ENCODE data around the gene LAMB1. TPM values are rescaled to one million over a fixed set of nuclear protein-coding genes. Genes with fewer than 3 reads are reported as not detected.

Gene LAMB1
- total RNA-seq, 4 donors from 2014 or later: 76.7 to 216 (median 84.6) TPM

GRCh38 chr7:107946881-107947280, 56.1 kb downstream of the LAMB1 start:
- no peaks in the 10 kb centered on the region for H3K27me3 ChIP-seq
- H3K27ac ChIP-seq: no peak overlapping the region
- H3K4me1 ChIP-seq: peaks cover 4% of the 10 kb centered on the region
- H3K36me3 ChIP-seq: peaks cover 47% of the 10 kb centered on the region
- no peak overlapping the region for H3K4me3 ChIP-seq
- H3K9me3 ChIP-seq: no peaks in the 10 kb centered on the region
- no peak for DNase-seq (ENCODE audit: low spot score in 2 of 2)
- whole genome bisulfite sequencing: 75% methylated on average over 6 of the region's 6 CpGs
- no peak for TF ChIP-seq POLR2AphosphoS5 (IDR thresholded peaks at IDR 0.05)
- no peak for TF ChIP-seq CTCF (IDR thresholded peaks at IDR 0.05)
- TF ChIP-seq POLR2A (IDR thresholded peaks at IDR 0.05): no peak
- TF ChIP-seq EP300 (IDR thresholded peaks at IDR 0.05): no peak

- 67% methylated on average over 2 of the region's 2 CpGs for whole genome bisulfite sequencing
- Histone ChIP-seq H3K4me3 (no peak overlapping the region), H3K9me3 (no peaks in the 10 kb centered on the region), H3K36me3 (peaks cover 43% of the 10 kb centered on the region), H3K27ac (no peak overlapping the region), H3K27me3 (no peaks in the 10 kb centered on the region), H3K4me1 (peaks cover 4% of the 10 kb centered on the region)
- no peak for DNase-seq (ENCODE audit: low spot score in 2 of 2)
- TF ChIP-seq EP300 (IDR thresholded peaks at IDR 0.05) (no peak), POLR2AphosphoS5 (IDR thresholded peaks at IDR 0.05) (no peak), POLR2A (IDR thresholded peaks at IDR 0.05) (no peak), CTCF (IDR thresholded peaks at IDR 0.05) (no peak)
Observed at GRCh38 chr7:107946451-107946850, 56.5 kb downstream of the LAMB1 start.

GRCh38 chr7:107945332-107945731, 57.6 kb downstream of the LAMB1 start:
- Histone ChIP-seq H3K27me3 (no peaks in the 10 kb centered on the region), H3K27ac (no peak overlapping the region), H3K4me3 (no peak overlapping the region), H3K9me3 (no peaks in the 10 kb centered on the region), H3K36me3 (peaks cover 32% of the 10 kb centered on the region), H3K4me1 (peaks cover 6% of the 10 kb centered on the region)
- no peak for TF ChIP-seq POLR2AphosphoS5 (IDR thresholded peaks at IDR 0.05)
- TF ChIP-seq EP300 (IDR thresholded peaks at IDR 0.05): no peak
- no peak for TF ChIP-seq CTCF (IDR thresholded peaks at IDR 0.05)
- TF ChIP-seq POLR2A (IDR thresholded peaks at IDR 0.05): no peak
- no peak for DNase-seq (ENCODE audit: low spot score in 2 of 2)
- 81% methylated on average over 2 of the region's 2 CpGs for WGBS

DNA sequence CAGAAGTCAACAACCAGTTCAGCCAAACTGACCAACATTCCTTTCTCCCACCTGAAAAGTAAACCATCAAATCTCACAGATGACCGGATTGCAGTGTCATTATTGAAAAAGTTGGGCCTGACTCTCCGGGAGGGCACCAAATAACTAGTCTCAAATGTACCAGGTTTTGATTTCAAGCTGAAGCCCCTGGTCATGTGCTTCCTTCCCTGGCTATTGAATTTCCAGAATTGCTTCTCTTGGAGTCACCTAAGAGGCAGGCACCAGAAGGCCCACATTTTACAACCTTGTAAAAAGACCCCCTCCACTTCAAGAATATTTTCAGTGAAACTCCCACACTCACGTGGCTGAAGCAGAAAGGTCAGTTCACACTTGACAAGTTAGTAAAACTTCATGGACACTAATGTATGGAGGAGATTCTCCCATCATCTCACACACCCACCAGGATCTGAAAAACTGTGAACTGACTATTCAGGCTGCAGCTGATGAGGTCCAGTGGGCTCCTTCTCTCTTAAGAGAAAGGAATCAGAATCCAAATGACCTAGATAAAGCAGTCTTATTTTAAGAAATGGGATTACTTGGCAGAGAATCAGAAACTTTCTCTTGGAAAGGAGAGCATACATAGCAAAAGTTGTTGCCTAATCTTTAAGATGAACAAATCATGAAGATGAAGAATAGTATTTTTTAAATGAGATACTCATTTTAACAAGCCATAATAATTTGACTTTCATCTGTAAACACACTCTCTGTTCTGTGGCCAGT, 58.4 kb downstream of the LAMB1 start:
- Histone ChIP-seq H3K27me3 (no peaks in the 10 kb centered on the region), H3K4me1 (peaks cover 14% of the 10 kb centered on the region), H3K36me3 (peaks cover 32% of the 10 kb centered on the region), H3K9me3 (no peaks in the 10 kb centered on the region), H3K4me3 (no peak overlapping the region), H3K27ac (no peak overlapping the region)
- WGBS: 91% methylated on average over 3 of the region's 3 CpGs
- DNase-seq (ENCODE audit: low spot score in 2 of 2): no peak
- TF ChIP-seq POLR2A (IDR thresholded peaks at IDR 0.05) (no peak), EP300 (IDR thresholded peaks at IDR 0.05) (no peak)

DNA sequence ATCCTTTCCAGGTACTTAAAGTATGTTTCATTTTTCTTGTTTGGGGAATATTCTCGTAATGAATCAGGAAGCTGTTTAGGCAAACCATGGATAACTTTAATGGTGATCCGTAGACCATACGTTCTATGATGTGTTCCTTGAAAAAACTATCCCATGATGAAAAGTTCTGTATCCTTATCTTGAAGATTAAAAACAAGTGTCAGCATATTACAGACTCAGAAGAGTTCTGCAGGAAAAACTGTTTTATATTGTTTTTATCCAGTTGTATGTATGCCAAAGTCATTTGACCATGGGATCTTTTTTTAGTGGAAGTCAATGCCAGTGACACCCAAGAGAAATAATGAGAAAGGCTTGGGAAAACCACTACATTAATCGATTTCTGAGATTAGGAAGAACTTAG, 59.9 kb downstream of the LAMB1 start:
- Histone ChIP-seq H3K27me3 (no peaks in the 10 kb centered on the region), H3K9me3 (no peaks in the 10 kb centered on the region), H3K36me3 (peaks cover 32% of the 10 kb centered on the region), H3K27ac (no peak overlapping the region), H3K4me1 (peaks cover 23% of the 10 kb centered on the region), H3K4me3 (no peak overlapping the region)
- no peak for DNase-seq (ENCODE audit: low spot score in 2 of 2)
- 93% methylated on average over 4 of the region's 4 CpGs for WGBS
- TF ChIP-seq POLR2AphosphoS5 (IDR thresholded peaks at IDR 0.05): no peak
- TF ChIP-seq EP300 (IDR thresholded peaks at IDR 0.05): no peak

DNA sequence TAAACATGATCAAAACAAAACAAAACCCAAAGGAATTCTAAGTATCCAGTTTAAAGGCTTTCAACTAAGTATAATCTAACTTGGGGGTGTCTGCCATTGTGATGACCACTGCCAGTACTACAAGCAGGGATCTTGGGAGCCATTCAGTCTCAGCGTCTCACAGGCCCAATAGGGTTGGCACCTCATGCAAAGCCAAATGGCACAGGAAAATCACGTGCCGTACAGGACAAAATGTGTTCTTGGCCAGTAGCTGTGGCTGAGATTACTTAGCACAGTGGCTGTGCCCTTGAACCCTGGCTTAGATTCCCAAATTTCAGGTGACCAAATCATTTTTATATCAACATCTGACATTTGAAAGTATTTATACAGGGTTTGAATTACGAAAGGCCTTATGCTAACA, 62.0 kb downstream of the LAMB1 start:
- DNase-seq (ENCODE audit: low spot score in 2 of 2): no peak
- Histone ChIP-seq H3K9me3 (no peaks in the 10 kb centered on the region), H3K4me1 (peaks cover 34% of the 10 kb centered on the region), H3K4me3 (no peak overlapping the region), H3K27ac (no peak overlapping the region), H3K36me3 (peaks cover 33% of the 10 kb centered on the region), H3K27me3 (no peaks in the 10 kb centered on the region)
- WGBS: 94% methylated on average over 4 of the region's 4 CpGs
- TF ChIP-seq CTCF (IDR thresholded peaks at IDR 0.05): no peak
- TF ChIP-seq POLR2A (IDR thresholded peaks at IDR 0.05): no peak
- no peak for TF ChIP-seq EP300 (IDR thresholded peaks at IDR 0.05)
- TF ChIP-seq POLR2AphosphoS5 (IDR thresholded peaks at IDR 0.05): no peak

Measured in suprapubic skin (tissue), 4 donors.